ENCODE measurements around the gene AGO3. TPM values are rescaled to one million over a fixed set of nuclear protein-coding genes. Genes with fewer than 3 reads are reported as not detected.

Gene AGO3
- total and polyA plus RNA-seq, 2 of the 13 experiments (the other 11 are each of a cell fraction or from before 2014, with no cell fraction given): 21.2 to 27.1 TPM

- no peak for TF ChIP-seq HIC2 (CRISPR knock-in tag; IDR thresholded peaks at IDR 0.05; ENCODE audit: low read depth)
- 0 out of 2 replicates have a peak, but pooled peaks have one; percentile 78 for TF ChIP-seq ZNF784 (CRISPR knock-in tag; IDR thresholded peaks at IDR 0.05; ENCODE audit: borderline replicate concordance)
- no peak for TF ChIP-seq FOXJ3 (CRISPR knock-in tag; IDR thresholded peaks at IDR 0.05; ENCODE audit: borderline replicate concordance)
- no peak for TF ChIP-seq ZNF800 (CRISPR knock-in tag; IDR thresholded peaks at IDR 0.05)
- TF ChIP-seq ASH2L (IDR thresholded peaks at IDR 0.05; ENCODE audit: insufficient read length, low read depth, low read length): peak; percentile 38
- no peak for TF ChIP-seq ZNF724P (CRISPR knock-in tag; IDR thresholded peaks at IDR 0.05; ENCODE audit: borderline replicate concordance)
- no peak for TF ChIP-seq ZNF562 (CRISPR knock-in tag; IDR thresholded peaks at IDR 0.05; ENCODE audit: borderline replicate concordance)
- TF ChIP-seq CENPT (CRISPR knock-in tag; IDR thresholded peaks at IDR 0.05; ENCODE audit: low read depth): no peak
- TF ChIP-seq SRY (CRISPR knock-in tag; IDR thresholded peaks at IDR 0.05): no peak
- no peak for TF ChIP-seq KLF15 (CRISPR knock-in tag; IDR thresholded peaks at IDR 0.05; ENCODE audit: borderline replicate concordance)
- no peak for TF ChIP-seq TP53 (CRISPR knock-in tag; conservative IDR thresholded peaks at IDR 0.05)
- TF ChIP-seq SIN3B (IDR thresholded peaks at IDR 0.05; ENCODE audit: low read length): no peak
- TF ChIP-seq HNF4G (IDR thresholded peaks at IDR 0.05; ENCODE audit: borderline replicate concordance, low read depth, low read length): no peak; the same call in 1 of the 2 replicates
- TF ChIP-seq HNF4G (CRISPR knock-in tag; IDR thresholded peaks at IDR 0.05; ENCODE audit: borderline replicate concordance, low read depth): peak; percentile 60; the same call in 1 of the 2 replicates
- TF ChIP-seq ZFY (CRISPR knock-in tag; IDR thresholded peaks at IDR 0.05): peak; percentile 82
- TF ChIP-seq ZSCAN20 (CRISPR knock-in tag; IDR thresholded peaks at IDR 0.05; ENCODE audit: borderline replicate concordance): no peak
- peak; percentile 71; the same call in 1 of the 2 replicates for TF ChIP-seq ARNT2 (CRISPR knock-in tag; IDR thresholded peaks at IDR 0.05; ENCODE audit: low read depth)
- TF ChIP-seq MYC (CRISPR knock-in tag; IDR thresholded peaks at IDR 0.05; ENCODE audit: borderline replicate concordance): peak; percentile 64
- TF ChIP-seq HNRNPH1 (optimal IDR thresholded peaks at IDR 0.05; ENCODE audit: low read depth, low read length): no peak
- no peak for TF ChIP-seq ZNF281 (CRISPR knock-in tag; IDR thresholded peaks at IDR 0.05; ENCODE audit: borderline replicate concordance)
These were observed 47.8 kb upstream of the AGO3 start, which contains the start of gene AGO1 (continued) for GRCh38 chr1:35882945-35883634.
